Ascending aorta (tissue), 2 donors: Measurements from ENCODE around the gene PHLDB2. TPM values are rescaled to one million over a fixed set of nuclear protein-coding genes. Genes with fewer than 3 reads are reported as not detected.

ENCODE experiments used
- DNase-seq, 2 donors: peaks; one replicate each; pipeline ENCODE4 v3.0.0-alpha.2; 2019; ENCODE audit warnings: low spot score in 2 of 2
- H3K27ac ChIP-seq, 2 donors: fragments of 200-600 bp; sonication (generic); one replicate each; pipeline ENCODE4 v1.5.1; 2016 to 2017; ENCODE audit warnings: mild to moderate bottlenecking in 1 of 2
- H3K27me3 ChIP-seq: fragments of 200-600 bp; sonication (generic); one replicate; pipeline ENCODE4 v1.5.1; 2017
- H3K36me3 ChIP-seq, 2 donors: fragments of 200-600 bp; sonication (generic); one replicate each; pipeline ENCODE4 v1.5.1; 2016
- H3K4me1 ChIP-seq, 2 donors: fragments of 200-600 bp; sonication (generic); one replicate each; pipeline ENCODE4 v1.5.1; 2016 to 2017; ENCODE audit warnings: mild to moderate bottlenecking in 1 of 2
- H3K4me3 ChIP-seq, 2 donors: fragments of 200-600 bp; sonication (generic); one replicate each; pipeline ENCODE4 v1.5.1; 2016 to 2017; ENCODE audit warnings: mild to moderate bottlenecking in 1 of 2
- H3K9me3 ChIP-seq, 2 donors: fragments of 200-600 bp; sonication (generic); one replicate each; pipeline ENCODE4 v1.5.1; 2016
- CTCF ChIP-seq, 3 experiments: fragments of 200-600 bp in 2 of 3; fragments of 450-650 bp in 1 of 3; sonication (generic) in 2 of 3; IDR thresholded peaks; one replicate each; pipeline ENCODE4 v1.5.1; 2016 to 2019; ENCODE audit warnings: antibody characterized with exemption in 3 of 3, mild to moderate bottlenecking in 1 of 3, moderate library complexity in 1 of 3
- intact Hi-C: fragments of 100-400 bp; cut with DNase I; formaldehyde crosslinking; loops from one replicate; pipeline ENCODE4 v1.15.1; 2023
- total RNA-seq: library from RNA; depleted of rRNA; stranded (reverse); fragments of >200 nt; gene quantifications from one replicate; pipeline ENCODE4 v1.1.0, GENCODE V29; 2016

The PHLDB2 gene
- total RNA-seq, 1 donor from 2014 or later, result 58.6 TPM

DNA sequence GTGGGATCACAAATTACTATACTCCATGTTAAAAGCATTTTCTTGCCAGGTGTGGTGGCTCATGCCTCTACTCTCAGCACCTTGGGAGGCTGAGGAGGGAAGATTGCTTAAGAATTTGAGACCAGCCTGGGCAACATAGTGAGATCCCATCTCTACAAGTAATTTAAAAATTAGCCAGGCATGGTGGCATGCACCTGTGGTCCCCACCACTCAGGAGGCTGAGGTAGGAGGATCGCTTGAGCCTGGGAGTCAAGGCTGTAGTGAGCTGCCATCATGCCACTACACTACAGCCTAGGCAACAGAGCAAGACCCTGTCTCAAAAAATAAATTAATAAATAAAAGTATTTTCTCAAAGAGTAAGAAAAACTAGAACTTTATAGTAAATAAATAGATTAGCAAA lies 96.8 kb downstream of the PHLDB2 start:
- no peak for DNase-seq
- intact Hi-C loops, result no loop called here
- Histone ChIP-seq H3K27me3 (no peaks in the 10 kb centered on the region), H3K9me3 (no peaks in the 10 kb centered on the region), H3K4me1 (no peaks in the 10 kb centered on the region), H3K4me3 (no peak overlapping the region), H3K27ac (no peak overlapping the region), H3K36me3 (peaks cover 13 to 21% of the 10 kb centered on the region in 2 donors)
- no peak for TF ChIP-seq CTCF (IDR thresholded peaks at IDR 0.05)

DNA sequence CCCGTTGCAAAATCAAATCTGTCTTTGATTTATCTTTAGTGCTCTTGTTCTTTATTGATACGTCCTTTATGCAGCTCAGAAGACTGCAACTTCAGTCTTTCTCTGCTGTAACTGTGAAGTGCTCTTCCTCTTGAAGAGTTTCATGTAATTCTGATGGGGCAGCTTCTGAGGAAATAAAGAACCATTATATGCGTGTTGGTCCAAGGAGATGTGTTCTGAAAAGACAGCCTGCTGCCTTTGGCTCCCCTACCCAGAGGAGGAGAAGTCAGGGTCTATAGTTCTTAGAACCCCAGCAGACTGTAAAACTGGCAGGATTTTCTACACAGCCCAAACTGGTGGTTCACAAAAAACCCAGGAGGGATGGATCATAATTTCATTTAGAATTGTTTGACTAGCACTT lies 97.4 kb downstream of the PHLDB2 start:
- Histone ChIP-seq H3K27ac (no peak overlapping the region), H3K9me3 (no peaks in the 10 kb centered on the region), H3K4me1 (no peaks in the 10 kb centered on the region), H3K36me3 (peaks cover 13 to 21% of the 10 kb centered on the region in 2 donors), H3K27me3 (no peaks in the 10 kb centered on the region), H3K4me3 (no peak overlapping the region)
- DNase-seq, result no peak
- no peak for TF ChIP-seq CTCF (IDR thresholded peaks at IDR 0.05)
- intact Hi-C loops, result no loop called here

DNA sequence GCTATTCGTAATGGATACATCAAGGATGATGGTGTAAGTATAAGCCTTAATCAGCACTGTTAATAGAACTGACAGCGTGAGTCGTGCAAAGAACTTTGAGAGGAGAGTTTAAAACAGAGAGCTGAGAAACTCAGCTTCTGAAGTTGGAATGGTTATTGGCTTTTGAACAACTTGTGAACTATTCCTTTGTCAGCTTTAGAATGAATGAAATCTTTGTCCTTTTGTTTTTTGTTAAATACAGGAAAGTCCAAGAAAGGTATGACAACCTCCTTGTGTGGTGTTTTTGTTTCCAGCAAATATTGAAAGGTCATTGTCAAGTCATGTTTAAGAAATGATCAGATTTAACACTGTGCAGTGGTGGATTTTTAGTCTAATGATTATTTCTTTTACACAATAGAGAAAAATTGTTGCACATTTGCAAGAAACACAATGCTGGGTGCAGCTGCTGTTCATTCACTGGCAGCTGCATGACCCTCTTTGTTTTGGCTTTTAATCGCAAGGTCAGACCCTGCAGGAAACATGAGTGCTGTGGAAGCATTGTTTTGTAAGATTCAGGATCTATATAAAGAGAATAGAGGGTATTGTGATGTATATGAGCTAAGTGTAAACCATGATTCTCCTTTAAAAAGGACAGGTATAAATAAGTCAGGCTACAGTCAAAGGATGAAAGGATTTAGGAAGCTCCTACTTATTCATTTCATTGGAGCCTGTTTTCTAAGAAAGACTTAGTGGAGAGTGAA lies 98.1 kb downstream of the PHLDB2 start:
- no peak for DNase-seq
- Histone ChIP-seq H3K4me1 (no peaks in the 10 kb centered on the region), H3K9me3 (no peaks in the 10 kb centered on the region), H3K27me3 (no peaks in the 10 kb centered on the region), H3K36me3 (peaks cover 13 to 18% of the 10 kb centered on the region in 2 donors), H3K27ac (no peak overlapping the region), H3K4me3 (no peak overlapping the region)
- no peak for TF ChIP-seq CTCF (IDR thresholded peaks at IDR 0.05)
- intact Hi-C loops, result no loop called here

- no peaks in the 10 kb centered on the region for H3K9me3 ChIP-seq
- no peak for TF ChIP-seq CTCF (IDR thresholded peaks at IDR 0.05)
- intact Hi-C loops, result no loop called here
Measured at GRCh38 chr3:111961461-111962164, 102.5 kb downstream of the PHLDB2 start.

DNA sequence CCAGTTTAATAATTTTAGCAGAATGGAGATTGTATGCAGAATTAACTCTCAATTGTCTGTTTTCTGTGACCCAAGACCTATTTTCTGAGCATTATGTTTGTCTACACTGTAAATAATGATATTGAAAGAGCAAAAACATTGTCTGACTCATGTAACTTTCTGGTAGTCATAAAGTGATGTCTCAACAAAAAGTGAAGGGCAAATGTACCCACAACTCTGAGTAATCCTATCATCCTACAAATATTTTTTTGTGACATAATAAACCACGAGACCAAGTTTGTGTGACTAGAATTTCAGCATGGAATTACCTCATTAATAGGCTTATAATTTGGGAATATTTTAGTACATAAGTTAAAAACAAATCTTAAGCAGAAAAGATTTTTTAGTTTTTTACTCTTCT lies 104.4 kb downstream of the PHLDB2 start:
- no peak for DNase-seq

More at GRCh38 chr3:111961461-111962164, 102.5 kb downstream of the PHLDB2 start:
- DNase-seq, result no peak
- H3K36me3 ChIP-seq, result peaks cover 5 to 11% of the 10 kb centered on the region in 2 donors
- H3K4me1 ChIP-seq, result no peaks in the 10 kb centered on the region
- no peaks in the 10 kb centered on the region for H3K27me3 ChIP-seq
- no peak overlapping the region for H3K27ac ChIP-seq
- no peak overlapping the region for H3K4me3 ChIP-seq

More for the DNA sequence above, 104.4 kb downstream of the PHLDB2 start:
- H3K4me1 ChIP-seq, result peaks cover 0 to 6% of the 10 kb centered on the region in 2 donors
- H3K36me3 ChIP-seq, result peaks cover 5 to 11% of the 10 kb centered on the region in 2 donors
- no peaks in the 10 kb centered on the region for H3K9me3 ChIP-seq
- intact Hi-C loops, result no loop called here
- no peak overlapping the region for H3K4me3 ChIP-seq
- no peak overlapping the region for H3K27ac ChIP-seq
- H3K27me3 ChIP-seq, result no peaks in the 10 kb centered on the region
- TF ChIP-seq CTCF (IDR thresholded peaks at IDR 0.05), result no peak
